HG03025 (cell line): ENCODE results near the gene ULBP2.
"Not testable (repeated sequence)": the region's sequence is repeated elsewhere in the genome, so short reads cannot be mapped to it uniquely, and the experiment has no call there.

Experiments used
- ATAC-seq: cut with Tn5 transposase; IDR thresholded peaks from one replicate; pipeline ENCODE4 v1.9.1; 2021; ENCODE audit warnings: mild to moderate bottlenecking, moderate library complexity; ENCODE audit not compliant: unreplicated experiment, low FRiP score

Gene ULBP2

GRCh38 chr6:149907317-149907716, 34.5 kb upstream of the ULBP2 start:
- no peak for ATAC-seq

DNA sequence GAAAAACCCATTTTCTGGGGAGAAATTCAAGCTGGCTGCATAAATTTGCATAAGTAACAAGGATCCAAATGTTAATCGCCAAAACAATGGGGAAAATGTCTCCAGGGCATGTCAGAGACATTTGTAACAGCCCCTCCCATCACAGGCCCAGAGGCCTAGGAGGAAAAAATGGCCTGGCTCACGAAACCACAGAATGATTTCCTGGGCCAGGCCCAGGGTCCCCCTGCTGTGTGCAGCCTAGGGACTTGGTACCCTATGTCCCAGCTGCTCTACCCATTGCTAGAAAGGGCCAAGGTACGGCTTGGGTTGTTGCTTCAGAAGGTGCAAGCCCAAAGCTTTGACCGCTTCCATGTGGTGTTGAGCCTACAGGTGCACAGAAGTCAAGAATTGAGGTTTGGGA, 33.3 kb upstream of the ULBP2 start:
- ATAC-seq, result not testable (repeated sequence)

GRCh38 chr6:149909701-149910470, 31.9 kb upstream of the ULBP2 start:
- no peak for ATAC-seq

- ATAC-seq, result no peak
Measured at GRCh38 chr6:149910721-149911151, 31.1 kb upstream of the ULBP2 start.

GRCh38 chr6:149912680-149913079, 29.1 kb upstream of the ULBP2 start:
- not testable (repeated sequence) for ATAC-seq

GRCh38 chr6:149913085-149913484, 28.7 kb upstream of the ULBP2 start:
- ATAC-seq, result no peak

- ATAC-seq, result no peak
Measured at GRCh38 chr6:149913540-149914240, 28.1 kb upstream of the ULBP2 start.

GRCh38 chr6:149915970-149916865, 25.6 kb upstream of the ULBP2 start:
- ATAC-seq, result no peak

GRCh38 chr6:149917679-149918078, 24.1 kb upstream of the ULBP2 start:
- no peak for ATAC-seq

DNA sequence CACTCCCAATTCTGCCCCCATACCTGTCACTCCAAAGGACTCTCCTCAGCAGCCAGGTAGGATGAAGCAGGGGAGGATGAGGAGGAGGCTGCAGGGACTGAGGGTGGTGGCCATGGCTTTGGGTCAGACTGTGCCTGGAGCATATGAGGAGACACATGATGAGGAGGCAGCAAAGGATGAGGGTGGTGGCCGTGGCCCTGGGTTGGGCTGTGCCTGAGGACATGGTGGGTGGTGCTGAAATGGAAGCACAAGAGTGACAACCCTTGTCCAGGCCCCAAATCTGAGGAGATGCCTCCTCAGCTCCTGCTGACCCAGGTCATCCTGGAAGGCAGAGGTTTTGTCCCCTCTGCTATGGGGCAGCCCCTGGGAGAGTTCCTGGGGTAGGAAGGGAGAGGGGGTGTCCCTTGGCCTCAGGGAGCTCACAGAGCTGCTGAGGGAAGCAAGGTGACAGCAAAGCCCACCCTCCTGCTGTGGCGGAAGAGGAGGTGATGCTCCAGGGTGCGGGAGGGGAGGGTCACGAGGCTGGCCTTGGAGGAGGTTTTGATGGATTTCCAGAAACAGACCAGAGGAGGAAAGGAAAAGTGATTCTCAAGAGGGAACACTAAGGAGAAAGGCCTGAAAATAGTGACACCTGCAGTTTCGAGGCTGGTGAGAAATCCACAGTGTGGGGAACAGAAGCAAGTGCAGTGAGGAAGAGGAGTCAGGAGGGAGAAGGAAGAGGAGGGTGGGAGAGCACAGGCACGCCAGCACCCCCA, 23.5 kb upstream of the ULBP2 start:
- no peak for ATAC-seq

- ATAC-seq, result not testable (repeated sequence)
Measured at GRCh38 chr6:149919126-149919833, 22.5 kb upstream of the ULBP2 start.

DNA sequence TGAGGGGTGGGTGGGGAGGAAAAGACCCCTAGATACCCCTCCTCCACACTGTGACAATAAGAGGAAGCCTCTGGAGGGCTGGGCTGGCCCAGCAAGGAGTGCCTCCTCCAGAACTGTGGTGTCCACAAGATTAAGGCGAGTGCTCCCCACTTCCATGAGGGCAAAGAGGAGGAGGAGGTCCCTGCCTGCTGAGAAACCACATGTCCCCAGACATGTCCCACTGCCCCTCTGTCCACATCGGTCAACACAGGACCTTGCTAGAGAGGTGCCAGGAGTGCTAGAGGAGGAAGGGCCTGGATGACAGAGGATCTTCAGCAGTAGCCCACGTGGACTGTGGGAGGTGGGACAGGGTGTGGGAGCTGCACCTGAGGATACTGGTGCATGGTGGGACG, 22.0 kb upstream of the ULBP2 start:
- ATAC-seq, result no peak

- no peak for ATAC-seq
Measured at GRCh38 chr6:149921361-149921760, 20.5 kb upstream of the ULBP2 start.

- ATAC-seq, result not testable (repeated sequence)
Measured at GRCh38 chr6:149922091-149922490, 19.7 kb upstream of the ULBP2 start.

GRCh38 chr6:149922642-149923326, 19.0 kb upstream of the ULBP2 start, which contains the start of gene RAET1G:
TSS of gene RAET1G (minus strand) at chr6:149923121. CDS start at chr6:149923010, 111 bp downstream.
- no peak for ATAC-seq

GRCh38 chr6:149923327-149923986, 18.4 kb upstream of the ULBP2 start:
- ATAC-seq, result no peak

- ATAC-seq, result no peak
Measured at GRCh38 chr6:149924206-149924932, 17.4 kb upstream of the ULBP2 start.

GRCh38 chr6:149924933-149925252, 16.9 kb upstream of the ULBP2 start:
- ATAC-seq, result no peak
